ENCODE results near the gene MRE11.

- TF ChIP-seq STAG1 (CRISPR knock-in tag; IDR thresholded peaks at IDR 0.05; ENCODE audit: borderline replicate concordance), result no peak
- TF ChIP-seq MAX (CRISPR knock-in tag; IDR thresholded peaks at IDR 0.05), result no peak
- no peak for TF ChIP-seq CEBPB (tag; IDR thresholded peaks at IDR 0.05)
Measured at GRCh38 chr11:94528551-94528950, 34.9 kb upstream of the MRE11 start.

Data from K562 (cell line).